Type B pancreatic cell (in vitro differentiated cells): ENCODE data around the gene SEMA5A. TPM values are rescaled to one million over a fixed set of nuclear protein-coding genes. Genes with fewer than 3 reads are reported as not detected.

ENCODE experiments used
- DNase-seq: peaks from one replicate; pipeline ENCODE4 v3.0.0; 2021; ENCODE audit warnings: mixed read lengths; ENCODE audit not compliant: unreplicated experiment; ENCODE audit errors: extremely low spot score
- H3K27ac Mint-ChIP-seq: 2 replicates; pipeline ENCODE4 v1.8.0; 2021; ENCODE audit warnings: mild to moderate bottlenecking, mixed read lengths
- H3K27me3 Mint-ChIP-seq: 2 replicates; pipeline ENCODE4 v1.8.0; 2021; ENCODE audit warnings: mixed read lengths
- H3K36me3 Mint-ChIP-seq: 2 replicates; pipeline ENCODE4 v1.8.0; 2021; ENCODE audit warnings: mixed read lengths
- H3K4me1 Mint-ChIP-seq: one replicate; pipeline ENCODE4 v1.8.0; 2021; ENCODE audit warnings: mixed read lengths; ENCODE audit not compliant: unreplicated experiment
- H3K4me3 Mint-ChIP-seq: 2 replicates; pipeline ENCODE4 v1.8.0; 2021; ENCODE audit warnings: mild to moderate bottlenecking, mixed read lengths
- H3K9me3 Mint-ChIP-seq: 2 replicates; pipeline ENCODE4 v1.8.0; 2021; ENCODE audit warnings: mixed read lengths
- CTCF ChIP-seq: fragments of 200-600 bp; sonication (generic); conservative IDR thresholded peaks from 2 replicates; pipeline ENCODE4 v1.5.0; 2021; ENCODE audit warnings: antibody characterized with exemption, mild to moderate bottlenecking
- total RNA-seq: library from RNA; stranded (reverse); gene quantifications from 2 replicates; pipeline ENCODE4 v1.2.1, GENCODE V29; 2021; ENCODE audit warnings: low replicate concordance

The SEMA5A gene
- total RNA-seq, 1 donor from 2014 or later: 92.9 TPM

- no peak overlapping the region for H3K27ac Mint-ChIP-seq
- H3K9me3 Mint-ChIP-seq: peaks cover 10% of the 10 kb centered on the region
- H3K36me3 Mint-ChIP-seq: peaks cover 19% of the 10 kb centered on the region
- TF ChIP-seq CTCF: no peak
- no peak for DNase-seq
- peaks cover 20% of the 10 kb centered on the region for H3K4me1 Mint-ChIP-seq
- H3K4me3 Mint-ChIP-seq: no peak overlapping the region
- H3K27me3 Mint-ChIP-seq: no peaks in the 10 kb centered on the region
These were observed 130.3 kb downstream of the SEMA5A start for GRCh38 chr5:9415566-9415965.

GRCh38 chr5:9415091-9415490, 130.8 kb downstream of the SEMA5A start:
- Mint-ChIP-seq H3K4me3 (no peak overlapping the region), H3K4me1 (peaks cover 20% of the 10 kb centered on the region), H3K36me3 (peaks cover 23% of the 10 kb centered on the region), H3K27ac (no peak overlapping the region), H3K9me3 (peaks cover 10% of the 10 kb centered on the region), H3K27me3 (no peaks in the 10 kb centered on the region)
- no peak for DNase-seq
- TF ChIP-seq CTCF: no peak

GRCh38 chr5:9411142-9411541, 134.7 kb downstream of the SEMA5A start:
- DNase-seq: no peak
- Mint-ChIP-seq H3K4me1 (peaks cover 22% of the 10 kb centered on the region), H3K4me3 (no peak overlapping the region), H3K27ac (no peak overlapping the region), H3K27me3 (no peaks in the 10 kb centered on the region), H3K9me3 (peaks cover 6% of the 10 kb centered on the region), H3K36me3 (peaks cover 9% of the 10 kb centered on the region)
- no peak for TF ChIP-seq CTCF

GRCh38 chr5:9409413-9409960, 136.4 kb downstream of the SEMA5A start:
- H3K9me3 Mint-ChIP-seq: peaks cover 6% of the 10 kb centered on the region
- no peak for TF ChIP-seq CTCF
- H3K36me3 Mint-ChIP-seq: peaks cover 16% of the 10 kb centered on the region
- peaks cover 13% of the 10 kb centered on the region for H3K4me1 Mint-ChIP-seq
- H3K4me3 Mint-ChIP-seq: no peak overlapping the region
- no peak for DNase-seq
- no peaks in the 10 kb centered on the region for H3K27me3 Mint-ChIP-seq
- H3K27ac Mint-ChIP-seq: no peak overlapping the region

GRCh38 chr5:9408964-9409363, 136.9 kb downstream of the SEMA5A start:
- Mint-ChIP-seq H3K27ac (no peak overlapping the region), H3K27me3 (no peaks in the 10 kb centered on the region), H3K36me3 (peaks cover 16% of the 10 kb centered on the region), H3K4me1 (peaks cover 13% of the 10 kb centered on the region), H3K4me3 (no peak overlapping the region), H3K9me3 (peaks cover 6% of the 10 kb centered on the region)
- DNase-seq: no peak
- no peak for TF ChIP-seq CTCF
